SK-N-SH treated with all-trans-retinoic acid at 6 μM for 48 hours (cell line): ENCODE measurements around the gene GPM6B.
"Not testable (repeated sequence)": the region's sequence is repeated elsewhere in the genome, so short reads cannot be mapped to it uniquely, and the experiment has no call there.

Experiments
- ATAC-seq: fragments of 200-7000 bp; cut with Tn5 transposase; 3 replicates; pipeline ENCODE4 v1.9.1; 2020; ENCODE audit warnings: mild to moderate bottlenecking, moderate library complexity
- ARNTL ChIP-seq: fragments of 450-650 bp; formaldehyde crosslinking; IDR thresholded peaks from 2 replicates; pipeline ENCODE4 v1.5.0; 2020; ENCODE audit warnings: low read depth, mild to moderate bottlenecking, moderate library complexity, borderline replicate concordance
- BACH2 ChIP-seq: fragments of 250-450 bp; sonication (Bioruptor Pico); IDR thresholded peaks from 2 replicates; pipeline ENCODE4 v1.9.0; 2021; ENCODE audit warnings: mild to moderate bottlenecking, borderline replicate concordance
- CSDC2 ChIP-seq: fragments of 250-450 bp; sonication (Bioruptor Pico); IDR thresholded peaks from 2 replicates; pipeline ENCODE4 v1.5.0; 2020; ENCODE audit warnings: mild to moderate bottlenecking, moderate library complexity
- ESRRG ChIP-seq: fragments of 250-450 bp; sonication (Bioruptor Pico); IDR thresholded peaks from 2 replicates; pipeline ENCODE4 v1.6.1; 2021; ENCODE audit warnings: mild to moderate bottlenecking
- GLIS3 ChIP-seq: fragments of 250-450 bp; sonication (Bioruptor Pico); IDR thresholded peaks from 2 replicates; pipeline ENCODE4 v1.5.0; 2020; ENCODE audit warnings: mild to moderate bottlenecking, moderate library complexity
- ISL1 ChIP-seq: fragments of 250-450 bp; sonication (Bioruptor Pico); IDR thresholded peaks from 2 replicates; pipeline ENCODE4 v2.1.2; 2022; ENCODE audit warnings: mild to moderate bottlenecking, moderate library complexity
- OSR1 ChIP-seq: fragments of 250-450 bp; sonication (Bioruptor Pico); IDR thresholded peaks from 2 replicates; pipeline ENCODE4 v1.8.0; 2022; ENCODE audit warnings: moderate library complexity, mild to moderate bottlenecking, inconsistent platforms
- PPARA ChIP-seq: fragments of 250-450 bp; sonication (Bioruptor Pico); IDR thresholded peaks from 2 replicates; pipeline ENCODE4 v1.5.0; 2020; ENCODE audit warnings: mild to moderate bottlenecking, borderline replicate concordance
- RARB ChIP-seq: fragments of 250-450 bp; sonication (Bioruptor Pico); IDR thresholded peaks from 2 replicates; pipeline ENCODE4 v1.8.0; 2021; ENCODE audit warnings: mild to moderate bottlenecking, moderate library complexity
- TCF4 ChIP-seq: fragments of 250-450 bp; sonication (Bioruptor Pico); IDR thresholded peaks from 2 replicates; pipeline ENCODE4 v1.8.0; 2021; ENCODE audit warnings: mild to moderate bottlenecking, moderate library complexity, borderline replicate concordance
- TOX ChIP-seq: fragments of 250-450 bp; sonication (Bioruptor Pico); IDR thresholded peaks from 2 replicates; pipeline ENCODE4 v1.8.0; 2021; ENCODE audit warnings: mild to moderate bottlenecking, moderate library complexity, borderline replicate concordance
- ZC3H10 ChIP-seq: fragments of 250-450 bp; sonication (Bioruptor Pico); IDR thresholded peaks from 2 replicates; pipeline ENCODE4 v1.5.1; 2021; ENCODE audit warnings: mild to moderate bottlenecking, moderate library complexity
- ZFP3 ChIP-seq: fragments of 250-450 bp; sonication (Bioruptor Pico); IDR thresholded peaks from 2 replicates; pipeline ENCODE4 v1.5.0; 2020; ENCODE audit warnings: mild to moderate bottlenecking, moderate library complexity
- ZFP30 ChIP-seq: fragments of 450-650 bp; formaldehyde crosslinking; IDR thresholded peaks from 2 replicates; pipeline ENCODE4 v1.5.0; 2022; ENCODE audit warnings: mild to moderate bottlenecking, moderate library complexity
- ZNF565 ChIP-seq: fragments of 450-650 bp; formaldehyde crosslinking; conservative IDR thresholded peaks from 2 replicates; pipeline ENCODE4 v1.5.0; 2020; ENCODE audit warnings: low read depth, mild to moderate bottlenecking, moderate library complexity
- ZNF70 ChIP-seq: fragments of 450-650 bp; formaldehyde crosslinking; IDR thresholded peaks from 2 replicates; pipeline ENCODE4 v1.5.0; 2020; ENCODE audit warnings: mild to moderate bottlenecking, moderate library complexity
- ZNF8 ChIP-seq: fragments of 450-650 bp; formaldehyde crosslinking; IDR thresholded peaks from 2 replicates; pipeline ENCODE4 v1.5.0; 2020; ENCODE audit warnings: mild to moderate bottlenecking, moderate library complexity
- TF ChIP-seq, protein P1 (sequence below): fragments of 250-450 bp; sonication (Bioruptor Pico); IDR thresholded peaks from 2 replicates; pipeline ENCODE4 v1.5.0; 2020; ENCODE audit warnings: mild to moderate bottlenecking, moderate library complexity
- TF ChIP-seq, protein P2 (sequence below): fragments of 250-450 bp; sonication (Bioruptor Pico); IDR thresholded peaks from 2 replicates; pipeline ENCODE4 v1.5.1; 2020; ENCODE audit warnings: low read depth, mild to moderate bottlenecking, moderate library complexity
- TF ChIP-seq, protein P3 (sequence below): fragments of 250-450 bp; sonication (Bioruptor Pico); IDR thresholded peaks from 2 replicates; pipeline ENCODE4 v1.5.1; 2021; ENCODE audit warnings: mild to moderate bottlenecking, moderate library complexity
- TF ChIP-seq, protein P4 (sequence below): fragments of 250-450 bp; sonication (Bioruptor Pico); IDR thresholded peaks from 2 replicates; pipeline ENCODE4 v1.8.0; 2020; ENCODE audit warnings: mild to moderate bottlenecking, moderate library complexity, borderline replicate concordance
- TF ChIP-seq, protein P5 (sequence below): fragments of 250-450 bp; sonication (Bioruptor Pico); IDR thresholded peaks from 2 replicates; pipeline ENCODE4 v1.8.0; 2021; ENCODE audit warnings: low read depth, mild to moderate bottlenecking, moderate library complexity, borderline replicate concordance

The GPM6B gene

DNA sequence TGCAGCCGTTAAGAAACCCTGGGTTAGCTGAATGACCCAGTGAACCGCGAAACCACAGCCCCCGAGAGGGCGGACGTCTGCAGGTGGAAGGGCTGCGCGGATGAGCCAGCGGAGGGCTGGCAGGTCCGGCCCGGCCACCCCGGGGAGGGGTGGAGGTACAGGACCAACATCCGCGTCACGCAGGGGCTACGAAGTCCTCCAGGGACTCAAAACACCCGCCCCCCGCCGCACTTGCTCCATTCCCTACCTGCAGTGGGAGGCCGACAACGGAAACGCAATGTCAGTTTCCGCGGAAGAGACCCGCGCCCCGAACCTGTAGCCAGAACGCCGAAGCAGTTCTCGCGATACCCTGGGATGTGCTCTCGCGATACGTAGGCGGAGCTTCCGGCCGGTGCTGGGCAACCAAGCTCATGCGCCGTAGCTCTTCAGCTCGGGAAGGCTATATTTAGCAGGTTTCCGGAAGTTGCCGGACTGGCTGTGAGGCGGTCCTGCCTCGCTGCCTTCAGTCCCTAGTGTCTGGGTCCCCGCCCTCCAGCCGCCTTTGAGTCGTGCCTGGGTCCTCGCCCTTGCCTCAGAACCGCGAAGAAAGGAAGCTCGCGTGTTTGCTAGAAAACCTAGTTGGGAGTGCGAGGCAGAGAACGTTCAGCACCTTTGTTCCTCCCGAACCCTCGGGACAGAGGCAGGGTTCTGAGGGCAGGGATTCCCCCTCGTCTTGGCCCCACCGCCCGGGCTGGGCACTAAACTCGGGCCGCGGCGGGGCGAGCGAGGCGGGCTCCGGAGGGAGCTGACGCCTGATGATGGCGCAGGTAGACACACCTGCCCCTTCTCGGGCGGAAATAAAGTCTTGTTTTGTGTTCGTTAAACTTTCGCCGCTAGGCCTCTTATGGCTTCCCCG is 82.4 kb downstream of the GPM6B start, which contains the start of the genes OFD1 and TRAPPC2:
Gene OFD1 (plus strand): TSS at position 471 of the 895 bp plus-strand sequence. CDS start 324 bp downstream, at position 795.
Gene TRAPPC2 (minus strand): TSS at position 343 of the 895 bp plus-strand sequence. CDS start 14,657 bp downstream, outside the sequence.
- TF ChIP-seq ZFP3: peak; percentile 67; the same call in 1 of the 2 replicates
- no peak for TF ChIP-seq OSR1 (CRISPR knock-in tag)
- TF ChIP-seq, protein P1, sequence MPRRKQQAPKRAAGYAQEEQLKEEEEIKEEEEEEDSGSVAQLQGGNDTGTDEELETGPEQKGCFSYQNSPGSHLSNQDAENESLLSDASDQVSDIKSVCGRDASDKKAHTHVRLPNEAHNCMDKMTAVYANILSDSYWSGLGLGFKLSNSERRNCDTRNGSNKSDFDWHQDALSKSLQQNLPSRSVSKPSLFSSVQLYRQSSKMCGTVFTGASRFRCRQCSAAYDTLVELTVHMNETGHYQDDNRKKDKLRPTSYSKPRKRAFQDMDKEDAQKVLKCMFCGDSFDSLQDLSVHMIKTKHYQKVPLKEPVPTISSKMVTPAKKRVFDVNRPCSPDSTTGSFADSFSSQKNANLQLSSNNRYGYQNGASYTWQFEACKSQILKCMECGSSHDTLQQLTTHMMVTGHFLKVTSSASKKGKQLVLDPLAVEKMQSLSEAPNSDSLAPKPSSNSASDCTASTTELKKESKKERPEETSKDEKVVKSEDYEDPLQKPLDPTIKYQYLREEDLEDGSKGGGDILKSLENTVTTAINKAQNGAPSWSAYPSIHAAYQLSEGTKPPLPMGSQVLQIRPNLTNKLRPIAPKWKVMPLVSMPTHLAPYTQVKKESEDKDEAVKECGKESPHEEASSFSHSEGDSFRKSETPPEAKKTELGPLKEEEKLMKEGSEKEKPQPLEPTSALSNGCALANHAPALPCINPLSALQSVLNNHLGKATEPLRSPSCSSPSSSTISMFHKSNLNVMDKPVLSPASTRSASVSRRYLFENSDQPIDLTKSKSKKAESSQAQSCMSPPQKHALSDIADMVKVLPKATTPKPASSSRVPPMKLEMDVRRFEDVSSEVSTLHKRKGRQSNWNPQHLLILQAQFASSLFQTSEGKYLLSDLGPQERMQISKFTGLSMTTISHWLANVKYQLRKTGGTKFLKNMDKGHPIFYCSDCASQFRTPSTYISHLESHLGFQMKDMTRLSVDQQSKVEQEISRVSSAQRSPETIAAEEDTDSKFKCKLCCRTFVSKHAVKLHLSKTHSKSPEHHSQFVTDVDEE (CRISPR knock-in tag): no peak
- ATAC-seq: peak; percentile 99

DNA sequence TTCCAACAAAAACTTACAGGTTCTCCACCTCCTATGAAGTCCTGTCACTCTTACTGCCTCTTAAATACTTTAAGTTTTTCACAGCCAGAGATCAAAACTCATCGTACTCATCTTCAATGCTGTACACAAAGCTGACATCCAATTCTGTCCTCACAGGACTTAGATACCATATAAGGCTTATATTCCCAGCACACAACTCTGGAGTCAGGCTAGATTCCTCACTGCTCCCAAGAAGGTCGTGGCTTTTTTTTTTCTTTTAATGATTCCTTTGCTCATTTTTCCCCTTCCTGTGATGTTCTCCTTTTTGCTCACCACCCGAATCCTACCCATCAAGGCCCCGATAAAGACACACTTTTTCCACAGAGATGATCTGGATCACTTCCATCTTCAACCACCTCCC is 83.4 kb downstream of the GPM6B start:
- TF ChIP-seq TOX (CRISPR knock-in tag) (no peak), ZNF565 (CRISPR knock-in tag) (no peak), ZFP3 (no peak), GLIS3 (CRISPR knock-in tag) (no peak), TCF4 (CRISPR knock-in tag) (no peak), ARNTL (CRISPR knock-in tag) (no peak), ISL1 (CRISPR knock-in tag) (no peak), ZC3H10 (no peak), ZFP30 (no peak), CSDC2 (CRISPR knock-in tag) (no peak), OSR1 (CRISPR knock-in tag) (no peak), ESRRG (CRISPR knock-in tag) (no peak), ZNF70 (CRISPR knock-in tag) (no peak), RARB (CRISPR knock-in tag) (no peak), BACH2 (CRISPR knock-in tag) (no peak), ZNF8 (no peak)
- TF ChIP-seq, protein P2, sequence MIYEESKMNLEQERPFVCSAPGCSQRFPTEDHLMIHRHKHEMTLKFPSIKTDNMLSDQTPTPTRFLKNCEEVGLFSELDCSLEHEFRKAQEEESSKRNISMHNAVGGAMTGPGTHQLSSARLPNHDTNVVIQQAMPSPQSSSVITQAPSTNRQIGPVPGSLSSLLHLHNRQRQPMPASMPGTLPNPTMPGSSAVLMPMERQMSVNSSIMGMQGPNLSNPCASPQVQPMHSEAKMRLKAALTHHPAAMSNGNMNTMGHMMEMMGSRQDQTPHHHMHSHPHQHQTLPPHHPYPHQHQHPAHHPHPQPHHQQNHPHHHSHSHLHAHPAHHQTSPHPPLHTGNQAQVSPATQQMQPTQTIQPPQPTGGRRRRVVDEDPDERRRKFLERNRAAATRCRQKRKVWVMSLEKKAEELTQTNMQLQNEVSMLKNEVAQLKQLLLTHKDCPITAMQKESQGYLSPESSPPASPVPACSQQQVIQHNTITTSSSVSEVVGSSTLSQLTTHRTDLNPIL: no peak
- TF ChIP-seq, protein P3, sequence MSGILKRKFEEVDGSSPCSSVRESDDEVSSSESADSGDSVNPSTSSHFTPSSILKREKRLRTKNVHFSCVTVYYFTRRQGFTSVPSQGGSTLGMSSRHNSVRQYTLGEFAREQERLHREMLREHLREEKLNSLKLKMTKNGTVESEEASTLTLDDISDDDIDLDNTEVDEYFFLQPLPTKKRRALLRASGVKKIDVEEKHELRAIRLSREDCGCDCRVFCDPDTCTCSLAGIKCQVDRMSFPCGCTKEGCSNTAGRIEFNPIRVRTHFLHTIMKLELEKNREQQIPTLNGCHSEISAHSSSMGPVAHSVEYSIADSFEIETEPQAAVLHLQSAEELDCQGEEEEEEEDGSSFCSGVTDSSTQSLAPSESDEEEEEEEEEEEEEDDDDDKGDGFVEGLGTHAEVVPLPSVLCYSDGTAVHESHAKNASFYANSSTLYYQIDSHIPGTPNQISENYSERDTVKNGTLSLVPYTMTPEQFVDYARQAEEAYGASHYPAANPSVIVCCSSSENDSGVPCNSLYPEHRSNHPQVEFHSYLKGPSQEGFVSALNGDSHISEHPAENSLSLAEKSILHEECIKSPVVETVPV (CRISPR knock-in tag): no peak
- TF ChIP-seq, protein P4, sequence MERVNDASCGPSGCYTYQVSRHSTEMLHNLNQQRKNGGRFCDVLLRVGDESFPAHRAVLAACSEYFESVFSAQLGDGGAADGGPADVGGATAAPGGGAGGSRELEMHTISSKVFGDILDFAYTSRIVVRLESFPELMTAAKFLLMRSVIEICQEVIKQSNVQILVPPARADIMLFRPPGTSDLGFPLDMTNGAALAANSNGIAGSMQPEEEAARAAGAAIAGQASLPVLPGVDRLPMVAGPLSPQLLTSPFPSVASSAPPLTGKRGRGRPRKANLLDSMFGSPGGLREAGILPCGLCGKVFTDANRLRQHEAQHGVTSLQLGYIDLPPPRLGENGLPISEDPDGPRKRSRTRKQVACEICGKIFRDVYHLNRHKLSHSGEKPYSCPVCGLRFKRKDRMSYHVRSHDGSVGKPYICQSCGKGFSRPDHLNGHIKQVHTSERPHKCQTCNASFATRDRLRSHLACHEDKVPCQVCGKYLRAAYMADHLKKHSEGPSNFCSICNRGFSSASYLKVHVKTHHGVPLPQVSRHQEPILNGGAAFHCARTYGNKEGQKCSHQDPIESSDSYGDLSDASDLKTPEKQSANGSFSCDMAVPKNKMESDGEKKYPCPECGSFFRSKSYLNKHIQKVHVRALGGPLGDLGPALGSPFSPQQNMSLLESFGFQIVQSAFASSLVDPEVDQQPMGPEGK (CRISPR knock-in tag): no peak
- ATAC-seq: no peak

DNA sequence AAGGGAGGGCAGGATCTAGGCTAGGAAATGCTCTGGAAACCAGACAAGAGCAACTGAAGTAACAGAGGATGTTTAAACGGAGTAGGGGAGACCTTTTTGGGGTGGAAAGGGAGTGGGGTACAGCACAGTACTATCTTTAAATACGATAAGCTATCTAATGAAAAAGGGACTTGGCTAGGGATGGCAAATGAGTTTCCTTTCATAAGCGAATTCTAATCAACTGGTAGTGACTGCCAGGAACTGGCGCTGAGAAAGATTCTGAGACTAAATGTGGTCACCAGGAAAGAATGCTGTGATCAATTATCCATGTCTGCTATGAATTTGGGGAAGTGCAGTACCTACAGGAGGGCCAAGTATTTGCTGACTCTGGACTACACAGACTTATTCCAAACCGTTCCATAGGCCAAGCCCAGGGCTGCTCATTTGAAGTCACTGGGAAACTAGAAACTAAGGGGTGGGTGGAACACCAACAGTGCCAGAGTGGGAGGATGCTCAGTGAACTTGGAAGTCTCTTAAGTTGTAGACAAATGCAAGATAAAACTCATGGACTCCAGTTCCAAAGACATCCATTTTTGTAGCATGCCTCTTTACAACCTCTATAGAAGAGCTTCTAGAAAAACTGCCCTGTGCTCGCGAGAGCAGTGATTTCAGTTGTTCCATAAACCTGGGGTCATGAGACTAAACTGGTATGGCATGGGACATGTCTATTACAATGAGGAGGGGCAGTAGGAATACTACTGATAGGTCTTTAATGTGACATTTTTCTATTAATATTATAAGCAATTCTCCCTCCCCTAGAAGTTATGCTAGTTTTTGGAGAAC is 84.4 kb downstream of the GPM6B start:
- ATAC-seq: no peak
- TF ChIP-seq, protein P5, sequence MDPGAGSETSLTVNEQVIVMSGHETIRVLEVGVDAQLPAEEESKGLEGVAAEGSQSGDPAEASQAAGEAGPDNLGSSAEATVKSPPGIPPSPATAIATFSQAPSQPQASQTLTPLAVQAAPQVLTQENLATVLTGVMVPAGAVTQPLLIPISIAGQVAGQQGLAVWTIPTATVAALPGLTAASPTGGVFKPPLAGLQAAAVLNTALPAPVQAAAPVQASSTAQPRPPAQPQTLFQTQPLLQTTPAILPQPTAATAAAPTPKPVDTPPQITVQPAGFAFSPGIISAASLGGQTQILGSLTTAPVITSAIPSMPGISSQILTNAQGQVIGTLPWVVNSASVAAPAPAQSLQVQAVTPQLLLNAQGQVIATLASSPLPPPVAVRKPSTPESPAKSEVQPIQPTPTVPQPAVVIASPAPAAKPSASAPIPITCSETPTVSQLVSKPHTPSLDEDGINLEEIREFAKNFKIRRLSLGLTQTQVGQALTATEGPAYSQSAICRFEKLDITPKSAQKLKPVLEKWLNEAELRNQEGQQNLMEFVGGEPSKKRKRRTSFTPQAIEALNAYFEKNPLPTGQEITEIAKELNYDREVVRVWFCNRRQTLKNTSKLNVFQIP (CRISPR knock-in tag): no peak
- TF ChIP-seq RARB (CRISPR knock-in tag) (no peak), PPARA (CRISPR knock-in tag) (no peak), ZNF565 (CRISPR knock-in tag) (no peak)
- TF ChIP-seq, protein P2: no peak

DNA sequence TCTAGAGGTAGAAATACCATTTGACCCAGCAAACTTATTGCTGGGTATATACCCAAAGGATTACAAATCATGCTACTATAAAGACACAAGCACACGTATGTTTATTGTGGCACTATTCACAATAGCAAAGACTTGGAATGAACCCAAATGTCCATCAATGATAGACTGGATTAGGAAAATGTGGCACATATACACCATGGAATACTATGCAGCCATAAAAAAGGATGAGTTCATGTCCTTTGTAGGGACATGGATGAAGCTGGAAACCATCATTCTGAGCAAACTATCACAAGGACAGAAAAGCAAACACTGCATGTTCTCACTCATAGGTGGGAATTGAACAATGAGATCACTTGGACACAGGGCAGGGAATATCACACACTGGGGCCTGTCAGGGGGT is 86.4 kb downstream of the GPM6B start:
- not testable (repeated sequence) for ATAC-seq

DNA sequence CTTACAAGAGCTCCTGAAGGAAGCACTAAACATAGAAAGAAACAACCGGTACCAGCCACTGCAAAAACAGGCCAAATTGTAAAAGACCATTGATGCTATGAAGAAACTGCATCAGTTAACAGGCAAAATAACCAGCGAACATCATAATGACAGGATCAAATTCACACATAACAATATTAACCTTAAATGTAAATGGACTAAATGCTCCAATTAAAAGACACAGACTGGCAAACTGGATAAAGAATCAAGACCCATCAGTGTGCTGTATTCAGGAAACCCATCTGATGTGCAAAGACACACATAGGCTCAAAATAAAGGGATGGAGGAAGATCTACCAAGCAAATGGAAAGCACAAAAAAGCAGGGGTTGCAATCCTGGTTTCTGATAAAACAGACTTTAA is 90.3 kb downstream of the GPM6B start:
- not testable (repeated sequence) for ATAC-seq

DNA sequence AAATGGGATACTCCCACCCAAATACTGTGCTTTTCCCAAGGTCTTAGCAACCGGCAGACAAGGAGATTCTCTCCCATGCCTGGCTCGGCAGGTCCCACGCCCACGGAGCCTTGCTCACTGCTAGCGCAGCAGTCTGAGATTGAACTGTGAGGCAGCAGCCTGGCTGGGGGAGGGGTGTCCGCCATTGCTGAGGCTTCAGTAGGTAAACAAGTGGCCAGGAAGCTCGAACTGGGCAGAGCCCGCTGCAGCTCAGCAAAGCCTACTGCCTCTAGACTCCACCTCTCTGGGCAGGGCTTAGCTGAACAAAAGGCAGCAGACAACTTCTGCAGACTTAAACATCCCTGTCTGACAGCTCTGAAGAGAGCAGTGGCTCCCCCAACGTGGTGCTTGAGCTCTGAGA is 92.0 kb downstream of the GPM6B start:
- ATAC-seq: not testable (repeated sequence)
